Spinal cord (tissue), 10 donors: ENCODE data around the gene RTN4RL1. TPM values are rescaled to one million over a fixed set of nuclear protein-coding genes. Genes with fewer than 3 reads are reported as not detected.

ENCODE experiments used
- DNase-seq, 6 donors: peaks; one replicate each; pipeline versions ENCODE4 v3.0.0 to v3.0.0-alpha.2; 2013 to 2015; ENCODE audit warnings: low spot score in 6 of 6, low read depth in 4 of 6
- H3K27ac ChIP-seq: one replicate; pipeline ENCODE4 v1.5.1; 2013; ENCODE audit warnings: low read depth, low read length, control low read depth
- H3K27me3 ChIP-seq: one replicate; pipeline ENCODE4 v1.6.1; 2013; ENCODE audit warnings: low read length; ENCODE audit not compliant: control insufficient read depth, insufficient read depth
- H3K36me3 ChIP-seq: one replicate; pipeline ENCODE4 v1.6.1; 2013; ENCODE audit warnings: low read length; ENCODE audit not compliant: control insufficient read depth, insufficient read depth
- H3K4me1 ChIP-seq: one replicate; pipeline ENCODE4 v1.6.1; 2013; ENCODE audit warnings: low read length; ENCODE audit not compliant: control insufficient read depth, insufficient read depth
- H3K4me3 ChIP-seq: one replicate; pipeline ENCODE4 v1.5.1; 2013; ENCODE audit warnings: low read depth, low read length, control low read depth
- H3K9me3 ChIP-seq: one replicate; pipeline ENCODE4 v1.6.1; 2013; ENCODE audit warnings: low read length; ENCODE audit not compliant: control insufficient read depth, insufficient read depth
- WGBS: methylation state at CpG from one replicate; pipeline ENCODE4 v1.1.5; 2013; ENCODE audit warnings: missing lambda C conversion rate; ENCODE audit not compliant: insufficient coverage; 5-methylcytosine and 5-hydroxymethylcytosine counted together
- polyA plus RNA-seq, 2 donors: library from polyadenylated mRNA; unstranded; fragments of 120-200 nt; gene quantifications; one replicate each; pipeline ENCODE4 v1.2.1, GENCODE V29; 2013; ENCODE audit not compliant: insufficient read length in 2 of 2
- total RNA-seq, 2 donors: library from RNA; depleted of rRNA in 1 of 2; stranded (reverse); fragments of 120-200 nt in 1 of 2; fragments of >200 nt in 1 of 2; gene quantifications; one replicate each; pipeline versions ENCODE4 v1.2.3 to v1.2.4, GENCODE V29; 2013 to 2014
- donor health status: healthy.

The RTN4RL1 gene
- total and polyA plus RNA-seq, 4 donors, result 5.6 to 11.6 (median 9.7) TPM

DNA sequence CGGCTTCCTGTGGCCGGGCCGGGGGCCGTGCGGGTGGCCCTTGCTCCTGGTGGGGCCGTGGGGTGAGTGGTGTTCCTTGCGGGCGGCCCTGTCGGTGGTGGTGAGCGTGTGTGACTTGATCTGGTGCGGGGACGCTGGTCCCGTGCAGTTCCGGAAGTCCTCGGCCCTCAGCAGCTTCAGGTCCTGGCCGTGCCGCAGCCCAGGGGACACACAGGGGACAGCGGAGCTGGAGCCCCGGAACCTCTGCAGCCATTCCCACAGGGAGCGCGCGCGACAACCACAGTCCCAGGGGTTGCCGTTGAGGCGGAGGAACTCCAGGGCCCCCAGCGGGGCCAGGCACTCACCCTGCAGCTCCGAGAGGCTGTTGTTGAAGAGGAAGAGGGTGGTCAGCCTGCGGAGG, 88.4 kb downstream of the RTN4RL1 start:
- Histone ChIP-seq H3K9me3 (no peaks in the 10 kb centered on the region), H3K4me1 (peaks cover 60% of the 10 kb centered on the region), H3K36me3 (peaks cover 41% of the 10 kb centered on the region), H3K27ac (no peak overlapping the region), H3K27me3 (no peaks in the 10 kb centered on the region), H3K4me3 (no peak overlapping the region)
- no peak for DNase-seq
- WGBS, result 85% methylated on average over 28 of the region's 28 CpGs

DNA sequence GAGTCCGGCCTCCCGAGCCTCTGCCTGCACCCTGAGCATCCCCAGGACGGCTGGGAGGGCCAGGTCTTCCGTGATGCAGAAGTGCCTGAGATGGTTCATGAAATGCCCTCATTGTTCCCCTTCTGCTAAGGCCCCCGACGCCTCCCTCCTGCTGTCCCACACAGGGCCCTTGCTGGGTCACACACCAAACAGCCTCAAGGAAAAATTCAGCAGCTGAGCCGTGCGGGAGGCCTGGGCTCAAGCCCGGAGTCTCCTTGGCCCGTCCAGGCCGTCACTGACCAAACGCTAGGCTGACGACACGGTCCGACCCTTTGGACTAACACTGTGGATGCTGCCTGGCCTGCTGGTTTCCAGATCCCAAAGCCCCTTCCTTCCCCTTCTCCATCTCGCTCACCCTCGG, 90.2 kb downstream of the RTN4RL1 start:
- Histone ChIP-seq H3K27ac (no peak overlapping the region), H3K4me1 (peaks cover 58% of the 10 kb centered on the region), H3K36me3 (peaks cover 40% of the 10 kb centered on the region), H3K4me3 (no peak overlapping the region), H3K27me3 (no peaks in the 10 kb centered on the region), H3K9me3 (no peaks in the 10 kb centered on the region)
- DNase-seq, result no peak
- WGBS, result 60% methylated on average over 17 of the region's 17 CpGs

DNA sequence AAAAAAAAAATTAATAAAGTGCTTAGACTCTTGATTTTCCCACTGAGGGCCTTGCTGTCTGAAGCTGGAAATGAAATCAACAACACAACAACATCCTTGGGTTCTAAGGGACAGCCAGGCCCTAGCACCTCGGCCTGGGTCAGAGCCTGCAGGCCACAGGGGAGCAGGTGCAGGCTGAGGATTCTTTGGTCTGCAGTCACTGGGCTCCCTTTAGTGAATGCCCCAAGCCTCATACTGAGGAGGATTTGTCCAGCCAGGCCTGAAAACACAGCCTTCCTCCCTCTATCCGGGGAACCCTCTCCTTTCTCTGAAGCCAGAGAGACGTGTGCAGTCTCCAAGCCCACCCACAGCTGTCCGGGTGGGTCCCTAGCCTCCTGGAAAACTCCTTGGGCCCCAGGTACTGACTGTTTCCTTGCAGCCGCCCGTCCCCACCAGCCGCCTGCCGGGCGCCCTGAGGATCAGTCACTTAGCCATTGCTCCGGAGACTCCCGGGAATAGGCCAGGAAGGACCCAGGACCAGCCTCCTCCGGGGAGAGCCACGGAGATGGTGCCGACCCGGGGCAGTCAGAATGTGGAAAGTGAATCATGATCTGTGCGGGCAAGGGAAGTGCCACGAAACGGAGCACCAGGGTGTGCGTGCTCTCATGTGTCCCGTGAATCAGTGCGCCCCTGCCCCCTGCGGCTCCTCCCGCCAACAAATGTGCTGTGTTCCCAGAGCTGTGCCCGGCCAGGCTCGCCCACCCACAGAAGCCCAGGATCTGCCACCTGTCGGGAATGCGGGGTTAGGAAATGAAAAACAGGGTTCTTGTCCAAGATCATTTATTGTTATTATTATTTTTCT, 91.0 kb downstream of the RTN4RL1 start:
- no peak for DNase-seq

DNA sequence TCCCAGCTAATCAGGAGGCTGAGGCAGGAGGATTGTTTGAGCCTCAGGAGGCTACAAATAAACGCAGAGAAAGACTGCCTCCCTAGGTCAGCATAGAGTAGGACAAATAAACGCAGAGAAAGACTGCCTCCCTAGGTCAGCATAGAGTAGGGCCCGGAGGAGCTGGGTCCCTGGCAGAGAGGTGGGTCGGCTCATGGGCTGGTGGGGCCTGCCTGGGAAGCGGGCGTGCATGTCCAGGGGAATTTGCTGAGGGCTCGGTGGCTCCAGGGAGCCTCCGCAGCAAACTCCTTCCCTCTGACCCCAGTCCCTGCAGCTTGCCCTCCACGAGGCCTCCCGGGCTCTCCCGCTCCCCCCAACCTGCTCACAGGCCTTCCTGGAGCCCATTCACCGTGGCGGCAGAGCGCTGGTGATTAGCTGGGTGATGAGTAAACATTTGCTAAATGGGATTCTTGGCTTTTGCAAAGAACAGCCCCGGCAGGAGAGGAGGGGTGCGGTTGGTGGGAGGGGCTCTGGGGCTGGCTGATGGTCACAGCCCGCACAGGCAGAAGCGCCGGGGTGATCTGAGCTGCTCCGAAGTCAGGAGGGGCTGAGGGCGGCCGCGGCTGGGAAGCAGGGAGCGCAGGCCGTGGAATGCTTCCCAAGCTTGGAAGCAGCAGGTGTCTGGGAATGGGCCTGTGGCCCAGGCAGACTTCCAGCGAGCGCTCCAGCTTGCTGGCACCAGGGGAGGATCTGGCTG, 93.1 kb downstream of the RTN4RL1 start:
- 33% methylated on average over 20 of the region's 27 CpGs for WGBS
- Histone ChIP-seq H3K27me3 (no peaks in the 10 kb centered on the region), H3K27ac (peak overlapping the region; percentile 35), H3K4me3 (no peak overlapping the region), H3K9me3 (no peaks in the 10 kb centered on the region), H3K4me1 (peaks cover 63% of the 10 kb centered on the region), H3K36me3 (peaks cover 28% of the 10 kb centered on the region)
- peak in 2 of 6 donors; percentile 63 to 94 for DNase-seq

More for the DNA sequence above, 91.0 kb downstream of the RTN4RL1 start:
- Histone ChIP-seq H3K36me3 (peaks cover 36% of the 10 kb centered on the region), H3K4me3 (no peak overlapping the region), H3K27me3 (no peaks in the 10 kb centered on the region), H3K9me3 (no peaks in the 10 kb centered on the region), H3K4me1 (peaks cover 58% of the 10 kb centered on the region), H3K27ac (no peak overlapping the region)
- WGBS, result 72% methylated on average over 23 of the region's 27 CpGs

DNA sequence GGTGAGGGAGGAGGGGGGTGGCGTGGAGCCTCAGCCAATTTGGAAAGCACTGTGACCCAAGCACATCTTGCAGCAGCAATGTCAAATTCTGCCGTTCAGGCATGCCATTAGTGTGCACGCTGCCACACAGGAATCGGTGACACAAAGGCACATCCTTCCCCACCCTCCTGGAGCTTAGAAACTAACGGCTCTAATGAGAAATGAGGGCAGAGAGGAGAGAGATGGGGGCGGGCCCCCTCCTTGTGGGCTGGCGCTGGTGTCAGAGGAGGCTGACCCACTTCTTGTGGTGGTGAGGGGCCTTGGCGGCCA, 94.8 kb downstream of the RTN4RL1 start:
- Histone ChIP-seq H3K27me3 (no peaks in the 10 kb centered on the region), H3K4me1 (peaks cover 62% of the 10 kb centered on the region), H3K9me3 (no peaks in the 10 kb centered on the region), H3K36me3 (peaks cover 14% of the 10 kb centered on the region), H3K27ac (peak overlapping the region; percentile 7), H3K4me3 (no peak overlapping the region)
- peak in 1 of 6 donors; percentile 71 for DNase-seq
- WGBS, result 25% methylated on average over 5 of the region's 8 CpGs

DNA sequence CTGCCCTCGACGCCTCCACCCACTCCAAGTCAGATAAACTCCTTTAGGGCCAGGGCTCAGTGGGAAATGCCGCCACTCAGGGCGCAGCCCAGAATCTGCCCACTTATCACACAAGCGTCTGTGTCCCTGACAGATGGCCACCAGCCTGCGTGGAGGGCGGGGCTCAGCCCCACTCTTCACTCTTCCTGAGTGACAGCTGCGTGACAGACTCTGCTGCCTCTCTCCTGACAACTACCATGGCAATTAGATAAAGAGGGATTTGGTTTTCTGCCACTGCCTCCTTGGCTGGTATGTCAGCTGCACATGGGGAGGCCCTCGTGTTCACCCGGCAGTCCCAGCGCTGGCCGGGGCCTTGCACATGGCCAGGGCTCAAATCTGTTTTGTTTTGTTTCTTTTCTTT, 96.2 kb downstream of the RTN4RL1 start:
- peak in 2 of 6 donors; percentile 35 to 95 for DNase-seq

DNA sequence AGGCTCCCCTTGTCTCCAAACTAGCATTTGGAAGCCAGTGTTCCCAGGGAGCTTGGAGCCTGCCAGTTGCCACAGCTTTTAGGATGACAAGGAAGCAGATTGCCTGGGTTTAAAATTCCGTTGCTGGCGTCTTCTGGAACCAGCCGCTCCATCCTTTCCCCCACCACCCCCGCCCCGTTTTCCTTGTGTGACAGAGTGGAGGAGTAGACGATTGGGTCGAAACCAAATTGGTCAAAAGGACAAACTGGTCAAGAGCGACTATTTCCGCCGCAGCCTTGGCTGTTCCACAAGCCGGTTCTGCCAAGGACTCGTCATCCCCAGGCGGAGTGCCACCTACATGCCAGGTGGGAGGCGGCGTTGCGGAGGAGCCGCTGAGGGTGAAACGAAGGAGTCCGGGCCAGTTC, 104.2 kb downstream of the RTN4RL1 start:
- no peak overlapping the region for H3K27ac ChIP-seq
- H3K4me3 ChIP-seq, result no peak overlapping the region
- peaks cover 2% of the 10 kb centered on the region for H3K27me3 ChIP-seq
- H3K9me3 ChIP-seq, result no peaks in the 10 kb centered on the region
- no peaks in the 10 kb centered on the region for H3K36me3 ChIP-seq
- WGBS, result 76% methylated on average over 17 of the region's 19 CpGs
- H3K4me1 ChIP-seq, result peaks cover 32% of the 10 kb centered on the region
- peak in 1 of 6 donors; percentile 93 for DNase-seq

More for the DNA sequence above, 96.2 kb downstream of the RTN4RL1 start:
- Histone ChIP-seq H3K27ac (no peak overlapping the region), H3K4me1 (peaks cover 49% of the 10 kb centered on the region), H3K27me3 (no peaks in the 10 kb centered on the region), H3K4me3 (no peak overlapping the region), H3K36me3 (peaks cover 4% of the 10 kb centered on the region), H3K9me3 (no peaks in the 10 kb centered on the region)
- 52% methylated on average over 6 of the region's 12 CpGs for WGBS

DNA sequence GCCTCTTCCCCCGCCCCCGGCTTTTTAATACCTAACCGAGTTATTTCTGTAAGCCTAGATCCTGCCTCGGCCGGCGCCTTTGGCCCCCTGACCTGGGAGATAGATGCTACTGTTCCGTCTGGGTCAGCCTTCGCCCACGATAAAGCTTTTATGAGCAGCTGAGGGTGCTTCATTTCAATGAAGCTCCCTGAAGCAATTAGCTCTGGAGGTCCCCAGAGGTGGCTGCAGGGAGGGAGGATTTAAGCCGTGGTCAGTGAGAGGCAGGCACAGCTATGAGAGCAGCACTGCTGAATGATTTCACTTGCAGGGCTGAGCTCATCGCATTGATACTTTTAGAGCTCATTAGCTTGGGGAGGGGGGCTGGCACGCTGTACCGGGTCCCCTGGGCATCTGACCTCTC, 105.9 kb downstream of the RTN4RL1 start:
- H3K36me3 ChIP-seq, result no peaks in the 10 kb centered on the region
- H3K4me1 ChIP-seq, result peaks cover 42% of the 10 kb centered on the region
- H3K9me3 ChIP-seq, result no peaks in the 10 kb centered on the region
- no peak overlapping the region for H3K27ac ChIP-seq
- peaks cover 2% of the 10 kb centered on the region for H3K27me3 ChIP-seq
- WGBS, result 42% methylated on average over 13 of the region's 13 CpGs
- H3K4me3 ChIP-seq, result no peak overlapping the region
- DNase-seq, result peak in 1 of 6 donors; percentile 60

DNA sequence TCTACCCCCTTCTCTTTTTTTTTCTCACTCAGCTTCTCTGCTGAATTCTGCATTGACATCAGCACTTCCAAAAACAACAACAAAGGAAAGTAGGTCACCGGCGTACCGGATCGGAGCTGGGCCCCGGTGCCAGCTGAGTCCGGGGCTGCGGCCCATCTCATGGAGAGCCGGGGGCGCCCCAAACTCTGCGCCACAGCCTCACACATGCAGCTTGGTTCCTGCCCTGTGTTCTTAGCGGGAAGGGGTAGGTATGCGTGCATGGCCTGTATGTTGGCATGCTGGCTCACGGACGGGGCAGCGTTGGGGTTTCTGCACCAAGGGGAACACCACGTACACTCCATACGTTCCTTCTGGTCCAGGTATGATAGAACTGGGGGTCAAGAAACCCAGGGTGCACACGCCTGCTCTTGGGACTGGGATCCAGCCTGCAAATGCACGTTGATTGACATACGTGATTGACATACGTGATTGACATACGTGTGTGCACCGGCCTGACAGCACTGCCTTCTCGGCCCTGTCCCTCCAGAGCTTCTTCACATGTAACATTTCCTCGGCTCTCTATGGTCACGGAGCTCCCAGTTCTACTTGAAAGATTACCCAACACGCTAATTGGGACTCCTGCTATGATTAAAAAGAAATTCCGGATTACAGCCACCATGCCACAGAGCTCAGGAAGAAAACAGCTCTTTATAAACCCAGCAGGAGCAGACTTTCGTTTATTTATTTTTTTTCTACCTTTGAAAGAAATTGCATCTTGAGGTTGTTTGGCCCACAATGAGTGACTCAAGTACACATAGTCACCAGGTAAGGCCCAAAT, 106.6 kb downstream of the RTN4RL1 start:
- no peak overlapping the region for H3K4me3 ChIP-seq
- no peak overlapping the region for H3K27ac ChIP-seq
- DNase-seq, result peak in 1 of 6 donors; percentile 71
- 89% methylated on average over 26 of the region's 29 CpGs for WGBS
- peaks cover 42% of the 10 kb centered on the region for H3K4me1 ChIP-seq
- no peaks in the 10 kb centered on the region for H3K36me3 ChIP-seq
- no peaks in the 10 kb centered on the region for H3K9me3 ChIP-seq
- H3K27me3 ChIP-seq, result peaks cover 2% of the 10 kb centered on the region
